Measurements from ENCODE around the gene QRICH2.

DNA sequence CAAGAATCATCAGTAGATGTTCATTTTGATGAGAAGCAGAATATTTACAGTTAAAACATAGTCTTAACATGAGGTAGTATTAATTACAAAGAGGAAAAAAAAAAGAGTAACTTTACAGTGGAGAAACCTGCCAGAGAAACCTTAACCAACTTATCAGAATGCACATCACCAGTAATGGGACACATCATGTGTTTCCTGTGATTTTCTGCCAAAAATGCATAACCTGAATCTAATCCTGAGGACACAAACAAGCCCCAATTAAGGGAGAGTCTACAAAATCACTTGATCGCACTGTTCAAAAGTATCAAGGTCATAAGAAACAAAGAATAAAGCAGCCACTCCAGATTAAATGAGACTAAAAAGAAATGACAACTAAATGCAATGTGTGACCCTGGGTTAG lies 18.2 kb upstream of the QRICH2 start:
- TF ChIP-seq CTCF (IDR thresholded peaks at IDR 0.05): no peak
- TF ChIP-seq POLR2A (IDR thresholded peaks at IDR 0.05): no peak

Data from testis (tissue), 2 donors.